WI38 (cell line): Measurements from ENCODE around the gene AKAP7.
"Not testable (repeated sequence)": the region's sequence is repeated elsewhere in the genome, so short reads cannot be mapped to it uniquely, and the experiment has no call there.

ENCODE experiments used
- H3K4me3 ChIP-seq: 2 replicates; pipeline ENCODE4 v1.5.1; 2011; ENCODE audit warnings: low read depth, mild to moderate bottlenecking, control low read depth, low read length
- CTCF ChIP-seq: IDR thresholded peaks from 2 replicates; pipeline ENCODE4 v1.5.1; 2012; ENCODE audit warnings: low read depth, mild to moderate bottlenecking, control low read depth, low read length

AKAP7 gene

GRCh38 chr6:131135244-131136020, at the start of gene AKAP7:
TSS of gene AKAP7 (plus strand) at chr6:131135467. CDS start at chr6:131135764, 297 bp downstream.
- TF ChIP-seq CTCF: no peak
- H3K4me3 ChIP-seq: peak within 1 kb of the TSS; percentile 71

GRCh38 chr6:131090339-131090738, 44.9 kb upstream of the AKAP7 start:
- H3K4me3 ChIP-seq: not testable (repeated sequence)

- H3K4me3 ChIP-seq: not testable (repeated sequence)
These were observed 43.3 kb upstream of the AKAP7 start for GRCh38 chr6:131091944-131092343.

- no peak overlapping the region for H3K4me3 ChIP-seq
- TF ChIP-seq CTCF: no peak
These were observed 41.9 kb upstream of the AKAP7 start for GRCh38 chr6:131093334-131093733.

GRCh38 chr6:131096786-131097185, 38.5 kb upstream of the AKAP7 start:
- no peak for TF ChIP-seq CTCF
- no peak overlapping the region for H3K4me3 ChIP-seq

- H3K4me3 ChIP-seq: no peak overlapping the region
- no peak for TF ChIP-seq CTCF
These were observed 33.2 kb upstream of the AKAP7 start for GRCh38 chr6:131101911-131102680.

- TF ChIP-seq CTCF: no peak
- no peak overlapping the region for H3K4me3 ChIP-seq
These were observed 32.0 kb upstream of the AKAP7 start for GRCh38 chr6:131103296-131103695.

GRCh38 chr6:131103901-131104300, 31.4 kb upstream of the AKAP7 start:
- no peak overlapping the region for H3K4me3 ChIP-seq
- TF ChIP-seq CTCF: no peak
